GM19351 (cell line): Measurements from ENCODE around the gene SORCS1.

Experiments used
- ATAC-seq: cut with Tn5 transposase; IDR thresholded peaks from one replicate; pipeline ENCODE4 v1.9.1; 2021; ENCODE audit warnings: mild to moderate bottlenecking, moderate library complexity; ENCODE audit not compliant: unreplicated experiment

The SORCS1 gene

GRCh38 chr10:106765928-106766327, 398.6 kb downstream of the SORCS1 start:
- no peak for ATAC-seq

GRCh38 chr10:106765241-106765754, 399.2 kb downstream of the SORCS1 start:
- ATAC-seq = no peak

- no peak for ATAC-seq
These were observed 400.1 kb downstream of the SORCS1 start for GRCh38 chr10:106764360-106764759.

GRCh38 chr10:106761906-106762305, 402.6 kb downstream of the SORCS1 start:
- no peak for ATAC-seq

GRCh38 chr10:106757521-106757920, 407.0 kb downstream of the SORCS1 start:
- no peak for ATAC-seq

- ATAC-seq = no peak
These were observed 413.4 kb downstream of the SORCS1 start for GRCh38 chr10:106751091-106751490.

GRCh38 chr10:106746868-106747267, 417.6 kb downstream of the SORCS1 start:
- no peak for ATAC-seq

- ATAC-seq = no peak
These were observed 423.4 kb downstream of the SORCS1 start for GRCh38 chr10:106741006-106741530.

- no peak for ATAC-seq
These were observed 424.4 kb downstream of the SORCS1 start for GRCh38 chr10:106740071-106740470.

- ATAC-seq = no peak
These were observed 430.3 kb downstream of the SORCS1 start for GRCh38 chr10:106734220-106734619.

- ATAC-seq = no peak
These were observed 436.3 kb downstream of the SORCS1 start for GRCh38 chr10:106728232-106728631.

- no peak for ATAC-seq
These were observed 437.3 kb downstream of the SORCS1 start for GRCh38 chr10:106727170-106727569.

- no peak for ATAC-seq
These were observed 442.0 kb downstream of the SORCS1 start for GRCh38 chr10:106722524-106722923.

- ATAC-seq = no peak
These were observed 443.8 kb downstream of the SORCS1 start for GRCh38 chr10:106720683-106721082.

GRCh38 chr10:106716381-106716780, 448.1 kb downstream of the SORCS1 start:
- no peak for ATAC-seq

GRCh38 chr10:106714734-106715555, 449.6 kb downstream of the SORCS1 start:
- ATAC-seq = no peak

- no peak for ATAC-seq
These were observed 450.7 kb downstream of the SORCS1 start for GRCh38 chr10:106713846-106714245.

GRCh38 chr10:106712988-106713387, 451.5 kb downstream of the SORCS1 start:
- no peak for ATAC-seq

- peak; percentile 92 for ATAC-seq
These were observed 453.1 kb downstream of the SORCS1 start for GRCh38 chr10:106711313-106711906.

- ATAC-seq = no peak
These were observed 456.0 kb downstream of the SORCS1 start for GRCh38 chr10:106708506-106708905.

- ATAC-seq = no peak
These were observed 456.8 kb downstream of the SORCS1 start for GRCh38 chr10:106707657-106708056.

GRCh38 chr10:106706127-106706526, 458.4 kb downstream of the SORCS1 start:
- no peak for ATAC-seq
